Panc1 (cell line): ENCODE results near the gene TANGO2. TPM values are rescaled to one million over a fixed set of nuclear protein-coding genes. Genes with fewer than 3 reads are reported as not detected.
A peak's percentile ranks its signal among the peaks of the same experiment; 100 is the strongest.

Experiments used
- ATAC-seq: fragments of 200-7000 bp; cut with Tn5 transposase; 2 replicates; pipeline ENCODE4 v1.9.1; 2020; ENCODE audit warnings: mild to moderate bottlenecking, moderate library complexity
- BruUV-seq: library from RNA; stranded (reverse); fragments of 400-500 nt; replicated peaks from 2 replicates; lab custom pipeline; 2021; lab: Mats Ljungman, UMichigan
- CTCF ChIA-PET: fragments of 300-600 bp; sonication (Branson Sonifier 250); formaldehyde crosslinking; loops from one replicate; lab custom pipeline; 2022; ENCODE audit warnings: antibody characterized with exemption; lab: Charles Lee
- POLR2A ChIA-PET: fragments of 300-600 bp; sonication (Branson Sonifier 250); formaldehyde crosslinking; loops from one replicate; lab custom pipeline; 2022; ENCODE audit warnings: antibody characterized with exemption; lab: Charles Lee
- DNase-seq: peaks from one replicate; pipeline ENCODE4 v3.0.0-alpha.2; 2010; ENCODE audit warnings: low read depth, low spot score
- H3K27ac ChIP-seq: 2 replicates; pipeline ENCODE4 v1.5.1; 2011; ENCODE audit warnings: mild to moderate bottlenecking, low read length, inconsistent platforms
- H3K27me3 ChIP-seq: fragments of 200-500 bp; sonication (Bioruptor generic); 2 replicates; pipeline ENCODE4 v1.6.0; 2014; ENCODE audit warnings: low read length, inconsistent platforms; ENCODE audit not compliant: control insufficient read depth, insufficient read depth
- H3K36me3 ChIP-seq: fragments of 200-500 bp; sonication (Bioruptor generic); 2 replicates; pipeline ENCODE4 v1.5.1; 2014; ENCODE audit warnings: inconsistent platforms, mild to moderate bottlenecking, low read length, moderate library complexity; ENCODE audit not compliant: control insufficient read depth, insufficient read depth
- H3K4me1 ChIP-seq: 2 replicates; pipeline ENCODE4 v1.5.1; 2011; ENCODE audit warnings: inconsistent platforms, mild to moderate bottlenecking, low read length, moderate library complexity; ENCODE audit not compliant: control insufficient read depth, insufficient read depth
- H3K4me3 ChIP-seq, 2 experiments: 2 replicates each; pipeline ENCODE4 v1.5.1; 2011 to 2012; ENCODE audit warnings: low read depth in 2 of 2, low read length in 2 of 2, mild to moderate bottlenecking in 2 of 2, inconsistent platforms in 1 of 2, moderate library complexity in 1 of 2
- H3K9me3 ChIP-seq: fragments of 200-500 bp; sonication (Bioruptor generic); 2 replicates; pipeline ENCODE4 v1.5.1; 2014; ENCODE audit warnings: low read depth, mild to moderate bottlenecking, inconsistent platforms, low read length, moderate library complexity; ENCODE audit not compliant: control insufficient read depth, insufficient read depth
- CTCF ChIP-seq: fragments of 450-650 bp; IDR thresholded peaks from 2 replicates; pipeline ENCODE4 v1.5.1; 2017; ENCODE audit warnings: mild to moderate bottlenecking
- POLR2AphosphoS5 ChIP-seq: IDR thresholded peaks from 2 replicates; pipeline ENCODE4 v1.6.1; 2012; ENCODE audit warnings: mild to moderate bottlenecking, low read depth, low read length, moderate library complexity
- REST ChIP-seq, 2 experiments: IDR thresholded peaks; 2 replicates each; pipeline ENCODE4 v1.6.1; 2011 to 2012; ENCODE audit warnings: low read depth in 2 of 2, control low read depth in 1 of 2, low read length in 1 of 2, mild to moderate bottlenecking in 1 of 2, moderate library complexity in 1 of 2; ENCODE audit not compliant: insufficient read depth in 1 of 2
- SIN3A ChIP-seq: IDR thresholded peaks from 2 replicates; pipeline ENCODE4 v1.6.1; 2012; ENCODE audit warnings: low read depth, mild to moderate bottlenecking, low read length, moderate library complexity, borderline replicate concordance; ENCODE audit not compliant: insufficient read depth
- TCF7L2 ChIP-seq: IDR thresholded peaks from 2 replicates; pipeline ENCODE4 v1.6.1; 2011; ENCODE audit warnings: mild to moderate bottlenecking, low read depth, low read length, inconsistent platforms
- in situ Hi-C: cut with HindIII; loops from 2 replicates; pipeline ENCODE4 v1.10.0; 2016; ENCODE audit warnings: low sequenced_read_pairs, low pct_unique_long_range_greater_than_20kb
- intact Hi-C: fragments of 100-400 bp; cut with micrococcal nuclease; formaldehyde crosslinking; loops from one replicate; pipeline ENCODE4 v1.10.0; 2022; ENCODE audit not compliant: unreplicated experiment
- total RNA-seq: library from RNA; stranded (reverse); gene quantifications from one replicate; pipeline ENCODE4 v1.2.1, GENCODE V29; 2021; ENCODE audit not compliant: unreplicated experiment

The TANGO2 gene
- total RNA-seq, 1 experiment from 2014 or later = 32.2 TPM

- in situ Hi-C loops (no loop called here), intact Hi-C loops (no loop called here)
- no peaks in the 10 kb centered on the region; the same call in 1 of the 2 replicates for H3K36me3 ChIP-seq
- ATAC-seq = no peak
- no peak for DNase-seq
- H3K4me1 ChIP-seq = peaks cover 3% of the 10 kb centered on the region; the same call in 1 of the 2 replicates
- no peak overlapping the region for H3K4me3 ChIP-seq
- no peaks in the 10 kb centered on the region for H3K9me3 ChIP-seq
- BruUV-seq = TSS peak; percentile 58
- no peaks in the 10 kb centered on the region for H3K27me3 ChIP-seq
- ChIA-PET CTCF (no interaction called here), POLR2A (no interaction called here)
- no peak overlapping the region for H3K27ac ChIP-seq
- TF ChIP-seq REST (IDR thresholded peaks at IDR 0.05; ENCODE audit: insufficient read depth in 1 of 2, low read depth in 2 of 2, low read length in 1 of 2) (no peak), CTCF (no peak), POLR2AphosphoS5 (no peak), SIN3A (no peak), TCF7L2 (no peak)
Observed at GRCh38 chr22:20024225-20024624, 3.3 kb downstream of the TANGO2 start.

GRCh38 chr22:20024650-20025397 lies 3.9 kb downstream of the TANGO2 start:
- no peaks in the 10 kb centered on the region; the same call in 1 of the 2 replicates for H3K36me3 ChIP-seq
- H3K4me1 ChIP-seq = peaks cover 3% of the 10 kb centered on the region; the same call in 1 of the 2 replicates
- no peak for ATAC-seq
- ChIA-PET CTCF (no interaction called here), POLR2A (no interaction called here)
- H3K4me3 ChIP-seq = no peak overlapping the region
- TF ChIP-seq SIN3A = no peak
- TF ChIP-seq CTCF = no peak
- no peak for TF ChIP-seq POLR2AphosphoS5
- in situ Hi-C loops (no loop called here), intact Hi-C loops (no loop called here)
- no peak for DNase-seq
- no TSS peak for BruUV-seq
- no peaks in the 10 kb centered on the region for H3K27me3 ChIP-seq
- no peaks in the 10 kb centered on the region for H3K9me3 ChIP-seq
- H3K27ac ChIP-seq = no peak overlapping the region
